ENCODE results near the gene MRPL50.

The MRPL50 gene

GRCh38 chr9:101372327-101373118 is 25.9 kb downstream of the MRPL50 start:
- DNase-seq: no peak

DNA sequence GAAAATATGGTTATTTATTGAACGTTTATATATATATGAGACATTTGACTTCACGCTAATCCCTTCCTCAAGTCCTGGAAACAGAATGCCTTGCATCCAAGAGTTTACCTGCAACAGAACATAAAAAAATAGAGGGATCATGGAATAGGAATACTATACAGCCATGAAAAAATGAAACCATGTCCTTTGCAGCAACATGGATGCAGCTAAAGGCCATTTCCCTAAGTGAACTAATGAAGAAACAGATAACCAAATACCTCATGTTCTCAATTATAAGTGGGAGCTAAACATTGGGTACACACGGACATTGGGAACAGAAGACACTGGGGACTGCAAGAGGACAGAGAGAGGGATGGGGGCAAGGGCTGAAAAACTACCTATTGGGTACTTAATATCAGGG is 26.6 kb downstream of the MRPL50 start:
- no peak for DNase-seq

DNA sequence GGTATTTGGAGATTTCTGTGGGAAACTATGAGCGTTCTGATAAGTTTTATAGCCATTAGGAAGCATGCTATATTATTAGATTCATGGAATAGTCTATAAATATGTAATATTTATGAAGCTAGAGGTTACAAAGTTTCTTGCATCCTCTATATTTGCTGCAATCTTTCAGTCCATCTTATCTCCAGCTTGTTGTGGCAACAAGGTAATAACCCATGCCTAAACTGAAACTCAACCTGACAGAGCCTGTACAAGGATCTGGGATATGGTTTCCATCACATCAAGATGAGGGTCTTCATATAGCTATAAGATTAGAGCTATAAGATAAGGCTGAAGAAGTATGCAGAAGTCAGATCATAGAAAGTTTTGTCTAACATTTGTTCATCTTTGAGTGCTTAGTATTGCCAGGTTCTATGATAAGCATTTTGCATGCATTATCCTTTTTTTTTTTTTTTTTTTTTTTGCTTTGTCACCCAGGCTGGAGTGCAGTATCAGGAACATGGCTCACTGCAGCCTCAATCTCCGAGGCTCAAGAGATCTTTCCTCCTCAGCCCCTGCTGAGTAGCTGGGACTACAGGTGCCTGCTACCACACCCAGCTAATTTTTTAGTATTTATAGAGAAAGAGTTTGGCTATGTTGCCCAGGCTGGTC is 28.4 kb downstream of the MRPL50 start:
- no peak for DNase-seq

DNA sequence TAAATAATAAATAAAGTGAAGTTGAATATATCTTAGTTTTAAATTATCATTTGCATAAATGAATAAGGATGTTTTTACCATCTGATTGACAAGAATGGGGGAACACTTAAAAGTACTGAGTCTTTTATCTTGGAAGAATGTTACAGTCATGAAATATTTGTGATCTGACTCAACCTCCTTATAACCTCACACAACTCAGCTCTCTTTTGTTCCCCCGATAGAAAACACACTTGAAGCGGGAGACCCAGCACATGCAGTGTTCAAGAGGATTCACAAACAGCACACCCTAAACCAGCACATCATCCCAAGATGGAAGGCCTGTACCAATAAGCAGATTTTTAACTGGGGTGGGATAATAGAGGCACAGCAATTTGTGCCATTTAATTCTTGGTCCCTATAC is 29.1 kb downstream of the MRPL50 start:
- no peak for DNase-seq

GRCh38 chr9:101367323-101367722 is 31.1 kb downstream of the MRPL50 start:
- no peak for DNase-seq

- DNase-seq: no peak
These were observed 32.2 kb downstream of the MRPL50 start for GRCh38 chr9:101366038-101366756.

GRCh38 chr9:101365181-101365580 is 33.2 kb downstream of the MRPL50 start:
- no peak for DNase-seq

- DNase-seq: no peak
These were observed 36.0 kb downstream of the MRPL50 start for GRCh38 chr9:101362450-101362849.

- no peak for DNase-seq
These were observed 37.8 kb downstream of the MRPL50 start for GRCh38 chr9:101360647-101361046.

- DNase-seq: no peak
These were observed 38.7 kb downstream of the MRPL50 start for GRCh38 chr9:101359679-101360078.

- DNase-seq: no peak
These were observed 41.8 kb downstream of the MRPL50 start for GRCh38 chr9:101356619-101357018.

DNA sequence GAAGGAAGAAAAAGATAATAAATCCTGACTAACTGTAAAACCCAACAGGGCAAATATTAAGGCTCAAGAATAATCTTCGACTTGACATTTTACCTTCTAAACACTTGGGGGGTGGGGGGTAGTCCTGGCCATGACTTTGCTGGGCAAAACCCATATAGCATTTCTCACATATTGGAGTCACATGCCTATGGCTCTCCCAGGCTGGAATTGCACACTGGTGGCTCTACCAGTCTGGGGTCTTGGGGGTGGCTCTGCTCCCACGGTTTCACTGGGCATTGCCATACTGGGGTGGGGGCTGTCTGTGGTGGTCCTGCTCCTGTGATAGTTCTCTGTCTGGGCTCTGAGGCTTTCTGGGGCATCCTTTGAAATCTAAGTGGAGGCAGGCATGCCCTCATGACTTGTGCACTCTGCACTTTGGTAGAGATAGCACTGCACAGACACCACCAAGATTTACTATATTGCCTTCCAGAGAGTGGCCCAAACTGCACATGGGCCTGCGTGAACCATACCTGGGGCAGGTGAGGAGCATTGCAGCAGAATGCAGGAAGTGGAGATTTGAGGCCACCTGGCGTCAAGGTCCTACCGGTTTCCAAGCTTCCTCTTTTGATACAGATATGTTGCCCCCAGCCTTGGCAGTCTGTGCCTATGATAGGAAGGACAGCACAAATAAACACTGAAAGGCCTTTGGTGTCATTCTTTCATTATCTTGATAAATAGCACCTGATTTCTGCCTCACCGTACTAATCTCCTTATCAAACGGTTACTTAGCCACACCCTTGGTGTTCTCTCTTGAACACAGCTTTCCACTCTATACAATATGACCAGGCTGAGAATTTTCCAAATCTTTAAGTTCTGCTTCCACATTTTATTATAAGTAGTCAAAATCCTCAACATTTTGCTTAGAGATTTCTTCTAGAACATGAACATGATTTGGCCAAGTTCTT is 43.4 kb downstream of the MRPL50 start:
- no peak for DNase-seq

GRCh38 chr9:101354143-101354764 is 44.2 kb downstream of the MRPL50 start:
- DNase-seq: no peak

- DNase-seq: no peak
These were observed 44.7 kb downstream of the MRPL50 start for GRCh38 chr9:101353683-101354082.

GRCh38 chr9:101352892-101353463 is 45.4 kb downstream of the MRPL50 start:
- no peak for DNase-seq

- DNase-seq: no peak
These were observed 48.1 kb downstream of the MRPL50 start for GRCh38 chr9:101350285-101350684.

GRCh38 chr9:101342595-101342994 is 55.8 kb downstream of the MRPL50 start:
- no peak for DNase-seq

DNA sequence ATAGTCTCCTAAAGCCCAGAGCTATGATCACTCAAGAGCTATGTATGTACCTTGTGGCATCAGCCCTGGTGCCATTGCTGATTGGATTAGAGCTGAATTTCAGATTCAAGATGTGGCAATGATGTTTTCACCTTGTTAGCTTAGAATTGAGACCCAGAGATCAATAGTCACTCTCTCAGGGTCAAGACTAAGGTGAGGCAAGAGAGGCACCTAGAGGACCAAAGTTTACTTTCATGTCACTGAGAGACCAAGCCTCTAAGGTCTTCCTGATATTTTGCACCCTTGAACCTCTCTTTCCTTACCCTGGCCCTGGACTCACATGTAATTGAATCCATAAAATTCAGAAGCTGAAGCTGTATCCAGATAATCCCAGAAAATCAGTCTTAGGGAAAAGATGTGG is 56.5 kb downstream of the MRPL50 start:
- DNase-seq: no peak
